GM19023 (cell line): ENCODE measurements around the gene FAM219A.
"Not testable (repeated sequence)": the region's sequence is repeated elsewhere in the genome, so short reads cannot be mapped to it uniquely, and the experiment has no call there.

Source experiments
- ATAC-seq: cut with Tn5 transposase; IDR thresholded peaks from one replicate; pipeline ENCODE4 v1.9.1; 2021; ENCODE audit warnings: mild to moderate bottlenecking, moderate library complexity; ENCODE audit not compliant: unreplicated experiment

Gene FAM219A

GRCh38 chr9:34362614-34363214, 95.7 kb downstream of the FAM219A start:
- ATAC-seq, result no peak

- not testable (repeated sequence) for ATAC-seq
Observed at GRCh38 chr9:34352957-34353356, 105.4 kb downstream of the FAM219A start.

GRCh38 chr9:34352122-34352652, 106.2 kb downstream of the FAM219A start:
- not testable (repeated sequence) for ATAC-seq

- no peak for ATAC-seq
Observed at GRCh38 chr9:34349324-34349723, 109.0 kb downstream of the FAM219A start.
